Stomach smooth muscle (tissue), 2 donors: ENCODE data around the gene TMEM186.

Source experiments
- H3K27ac ChIP-seq: one replicate; pipeline ENCODE4 v1.7.0; 2013; ENCODE audit warnings: mild to moderate bottlenecking, low read length, inconsistent platforms
- H3K27me3 ChIP-seq, 2 donors: one replicate each; pipeline ENCODE4 v1.7.0; 2013; ENCODE audit warnings: low read length in 2 of 2; ENCODE audit not compliant: insufficient read depth in 2 of 2, control insufficient read depth in 1 of 2
- H3K36me3 ChIP-seq, 2 donors: one replicate each; pipeline ENCODE4 v1.7.0; 2013; ENCODE audit warnings: low read length in 2 of 2; ENCODE audit not compliant: control insufficient read depth in 2 of 2, insufficient read depth in 2 of 2
- H3K4me1 ChIP-seq: one replicate; pipeline ENCODE4 v1.7.0; 2013; ENCODE audit warnings: low read length; ENCODE audit not compliant: control insufficient read depth, insufficient read depth
- H3K4me3 ChIP-seq, 2 donors: one replicate each; pipeline ENCODE4 v1.7.0; 2013; ENCODE audit warnings: low read length in 2 of 2
- H3K9ac ChIP-seq, 2 donors: one replicate each; pipeline ENCODE4 v1.7.0; 2013; ENCODE audit warnings: low read length in 2 of 2, mild to moderate bottlenecking in 1 of 2
- H3K9me3 ChIP-seq, 2 donors: one replicate each; pipeline ENCODE4 v1.7.0; 2013; ENCODE audit warnings: low read length in 2 of 2; ENCODE audit not compliant: control insufficient read depth in 2 of 2
- donor health status: healthy.
- donor health status: Pancreatic carcinoma.

The TMEM186 gene

GRCh38 chr16:8831450-8831849 is 34.0 kb upstream of the TMEM186 start:
- Histone ChIP-seq H3K4me3 (no peak overlapping the region), H3K9me3 (no peaks in the 10 kb centered on the region), H3K36me3 (peaks cover 23 to 24% of the 10 kb centered on the region in 2 donors), H3K27me3 (no peaks in the 10 kb centered on the region), H3K9ac (no peak overlapping the region), H3K4me1 (no peaks in the 10 kb centered on the region), H3K27ac (no peak overlapping the region)

DNA sequence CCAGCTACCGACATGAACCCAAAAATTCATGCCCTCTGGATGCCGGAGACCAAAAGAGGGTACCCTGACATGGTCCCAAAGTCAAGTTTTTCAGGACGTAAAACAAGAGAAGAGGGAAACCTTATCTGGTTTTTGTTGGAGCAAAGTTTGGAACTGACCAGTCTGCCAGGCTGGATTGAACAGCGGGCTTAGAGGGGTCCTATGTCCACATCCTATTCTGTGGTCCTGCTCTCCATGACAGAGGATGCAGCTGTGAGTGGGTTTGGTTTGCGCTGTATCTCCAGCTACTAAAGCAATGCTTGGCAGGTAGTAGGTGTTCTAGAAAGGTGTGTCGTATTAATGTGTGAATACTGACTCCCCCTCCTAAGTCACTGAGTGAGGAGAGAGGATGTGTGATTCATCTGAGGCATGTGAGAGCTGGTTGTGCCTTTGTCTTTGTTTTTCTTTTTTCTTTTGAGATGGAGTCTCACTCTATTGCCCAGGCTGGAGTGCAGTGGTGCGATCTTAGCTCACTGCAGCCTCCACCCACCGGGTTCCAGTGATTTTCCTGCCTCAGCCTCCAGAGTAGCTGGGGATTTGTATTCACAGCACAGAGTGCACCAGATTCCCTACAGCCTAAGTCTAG is 31.2 kb upstream of the TMEM186 start:
- Histone ChIP-seq H3K4me1 (no peaks in the 10 kb centered on the region), H3K36me3 (peaks cover 23 to 24% of the 10 kb centered on the region in 2 donors), H3K9ac (no peak overlapping the region), H3K27ac (no peak overlapping the region), H3K9me3 (no peaks in the 10 kb centered on the region), H3K27me3 (no peaks in the 10 kb centered on the region), H3K4me3 (no peak overlapping the region)

- Histone ChIP-seq H3K27ac (no peak overlapping the region), H3K9me3 (no peaks in the 10 kb centered on the region), H3K27me3 (no peaks in the 10 kb centered on the region), H3K4me3 (no peak overlapping the region), H3K36me3 (peaks cover 12 to 20% of the 10 kb centered on the region in 2 donors), H3K4me1 (no peaks in the 10 kb centered on the region), H3K9ac (no peak overlapping the region)
Measured at GRCh38 chr16:8826278-8826879, 28.9 kb upstream of the TMEM186 start.

DNA sequence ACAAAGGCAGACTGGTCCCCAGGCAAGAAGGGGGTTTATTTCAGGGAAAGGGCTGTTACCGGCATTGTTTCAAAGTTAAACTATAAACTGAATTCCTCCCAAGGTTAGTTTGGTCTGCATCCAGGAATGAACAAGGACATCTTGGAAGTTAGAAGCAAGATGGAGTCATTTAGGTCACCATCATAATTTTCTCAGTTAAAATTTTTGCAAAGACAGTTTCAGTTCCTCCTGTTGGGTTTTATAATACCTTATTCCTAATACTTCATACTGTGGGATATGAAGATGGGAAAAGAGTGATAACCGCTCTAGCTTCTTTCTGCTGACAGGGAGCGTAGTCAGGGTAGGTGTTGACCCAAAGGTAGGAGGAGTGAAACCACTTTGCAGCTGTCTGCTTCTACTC is 25.0 kb upstream of the TMEM186 start:
- no peaks in the 10 kb centered on the region for H3K4me1 ChIP-seq
- no peaks in the 10 kb centered on the region for H3K9me3 ChIP-seq
- no peak overlapping the region for H3K27ac ChIP-seq
- peaks cover 13 to 24% of the 10 kb centered on the region in 2 donors for H3K36me3 ChIP-seq
- no peaks in the 10 kb centered on the region for H3K27me3 ChIP-seq
- no peak overlapping the region for H3K4me3 ChIP-seq
- H3K9ac ChIP-seq, result no peak overlapping the region

DNA sequence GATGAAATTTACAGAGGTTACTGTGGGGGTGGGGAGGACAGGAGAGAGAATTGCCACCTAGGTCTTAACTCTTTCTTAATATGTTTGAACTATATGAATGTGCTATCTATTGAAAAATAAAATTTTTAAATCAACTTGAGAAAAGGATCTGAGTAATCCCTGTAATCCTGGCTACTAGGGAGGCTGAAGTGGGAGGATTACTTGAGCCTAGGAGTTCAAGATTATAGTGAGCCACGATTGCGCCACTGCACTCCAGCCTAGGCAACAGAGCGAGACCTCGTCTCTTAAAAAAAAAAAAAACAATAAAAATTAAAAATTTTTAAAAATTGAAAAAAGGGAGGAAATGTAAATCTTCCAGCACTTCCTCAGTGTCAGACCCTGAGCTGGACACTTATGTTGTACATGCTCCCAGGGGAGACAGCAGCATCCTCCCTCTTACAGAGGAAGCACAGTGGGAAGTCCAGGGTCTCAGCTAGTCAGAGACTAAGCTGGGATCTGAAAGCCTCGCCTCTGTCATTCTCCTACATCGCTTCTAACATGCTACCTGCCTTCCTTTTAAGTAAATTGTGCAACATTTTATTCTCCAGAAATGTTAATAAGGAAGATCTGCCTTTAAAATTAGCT is 22.1 kb upstream of the TMEM186 start:
- Histone ChIP-seq H3K4me1 (no peaks in the 10 kb centered on the region), H3K36me3 (peaks cover 19 to 32% of the 10 kb centered on the region in 2 donors), H3K9me3 (no peaks in the 10 kb centered on the region), H3K9ac (no peak overlapping the region), H3K4me3 (no peak overlapping the region), H3K27me3 (no peaks in the 10 kb centered on the region), H3K27ac (no peak overlapping the region)

- H3K27ac ChIP-seq, result no peak overlapping the region
- no peaks in the 10 kb centered on the region for H3K9me3 ChIP-seq
- H3K9ac ChIP-seq, result no peak overlapping the region
- no peaks in the 10 kb centered on the region for H3K4me1 ChIP-seq
- no peak overlapping the region for H3K4me3 ChIP-seq
- H3K27me3 ChIP-seq, result no peaks in the 10 kb centered on the region
- H3K36me3 ChIP-seq, result peaks cover 24 to 39% of the 10 kb centered on the region in 2 donors
Measured at GRCh38 chr16:8818504-8819270, 21.2 kb upstream of the TMEM186 start.

DNA sequence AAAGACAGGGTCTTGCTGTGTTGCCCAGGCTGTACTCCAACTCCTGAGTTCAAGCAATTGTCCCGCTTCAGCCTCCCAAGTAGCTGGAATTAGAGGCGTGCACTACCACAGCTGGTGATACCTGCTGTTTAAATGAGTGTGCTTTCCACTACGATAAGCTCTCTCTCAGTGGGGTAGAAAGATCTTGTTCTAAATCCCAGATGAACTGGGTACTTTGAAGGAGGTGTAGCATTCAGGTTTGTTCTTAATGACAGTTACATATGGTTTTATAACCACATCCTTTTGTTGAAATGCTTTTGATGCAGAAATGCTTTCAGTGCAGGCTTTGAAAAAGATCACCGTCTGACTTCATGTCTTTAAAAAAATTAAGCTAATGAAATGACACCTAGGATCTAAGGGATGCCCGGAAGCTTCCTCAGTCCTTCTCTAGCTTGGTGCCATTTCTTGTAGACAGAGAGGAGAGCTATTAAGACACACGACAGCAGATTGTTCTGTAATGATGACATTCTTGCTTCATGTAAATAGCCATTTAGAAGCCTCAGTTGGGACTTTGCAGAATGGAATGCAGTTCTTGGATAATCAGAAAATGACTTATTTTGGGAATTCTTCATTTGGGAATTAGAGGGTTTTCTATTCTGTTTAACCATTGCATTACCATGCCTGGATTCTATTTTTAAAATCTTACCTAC is 19.7 kb upstream of the TMEM186 start:
- no peak overlapping the region for H3K27ac ChIP-seq
- H3K4me3 ChIP-seq, result no peak overlapping the region
- no peaks in the 10 kb centered on the region for H3K27me3 ChIP-seq
- no peaks in the 10 kb centered on the region for H3K4me1 ChIP-seq
- H3K9me3 ChIP-seq, result no peaks in the 10 kb centered on the region
- H3K36me3 ChIP-seq, result peaks cover 38 to 47% of the 10 kb centered on the region in 2 donors
- no peak overlapping the region for H3K9ac ChIP-seq

GRCh38 chr16:8814095-8814806 is 16.8 kb upstream of the TMEM186 start:
- H3K4me3 ChIP-seq, result no peak overlapping the region
- H3K9me3 ChIP-seq, result no peaks in the 10 kb centered on the region
- H3K27me3 ChIP-seq, result no peaks in the 10 kb centered on the region
- H3K36me3 ChIP-seq, result peaks cover 52 to 53% of the 10 kb centered on the region in 2 donors
- no peaks in the 10 kb centered on the region for H3K4me1 ChIP-seq
- no peak overlapping the region for H3K27ac ChIP-seq
- no peak overlapping the region for H3K9ac ChIP-seq

- Histone ChIP-seq H3K27ac (no peak overlapping the region), H3K4me1 (no peaks in the 10 kb centered on the region), H3K4me3 (no peak overlapping the region), H3K9ac (no peak overlapping the region), H3K9me3 (no peaks in the 10 kb centered on the region), H3K36me3 (peaks cover 56 to 57% of the 10 kb centered on the region in 2 donors), H3K27me3 (no peaks in the 10 kb centered on the region)
Measured at GRCh38 chr16:8812162-8812843, 14.9 kb upstream of the TMEM186 start.
